Measurements from ENCODE around the gene PRL.

The PRL gene

DNA sequence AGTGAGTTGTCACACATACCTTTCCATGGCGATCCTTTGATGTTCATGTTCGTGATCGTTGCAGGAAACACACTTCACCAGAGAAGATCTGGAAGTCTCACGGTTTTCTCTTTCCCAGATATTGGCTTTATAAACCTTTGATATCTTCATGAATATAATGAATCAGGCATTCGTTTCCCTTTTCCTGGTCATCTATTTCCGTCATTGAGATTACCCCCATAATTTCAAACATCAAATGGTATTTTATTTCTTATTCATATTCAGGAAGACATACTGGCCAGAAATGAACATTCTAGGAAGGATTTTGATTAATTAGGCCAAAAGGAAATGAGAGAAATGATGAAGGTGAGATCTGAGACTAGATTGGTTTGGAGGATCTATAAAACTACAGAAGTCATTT, at the start of gene PRL:
PRL (minus strand) TSS at position 101 of the 400 bp plus-strand sequence; CDS start at position 47, 54 bp downstream.
- no peak for DNase-seq (ENCODE audit: low read depth, low spot score)

DNA sequence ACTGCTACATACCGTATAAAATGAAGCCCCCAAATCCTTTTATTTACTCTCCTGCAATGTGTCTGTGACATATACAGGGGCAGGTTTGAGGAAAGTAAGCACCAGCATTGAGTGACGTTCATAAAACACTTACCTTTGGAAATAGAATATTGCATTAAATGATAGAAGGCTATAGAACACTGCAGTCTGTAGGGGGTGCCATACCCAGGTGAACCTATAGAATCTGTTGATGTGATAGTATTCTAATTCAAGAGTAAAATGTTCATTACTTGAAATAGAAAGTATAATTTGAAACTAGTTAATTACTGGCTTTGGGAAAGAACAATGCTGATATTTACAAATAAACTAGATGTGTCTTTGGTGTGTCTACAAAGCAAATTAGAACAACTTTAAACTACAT, 47.0 kb upstream of the PRL start:
- no peak for DNase-seq (ENCODE audit: low read depth, low spot score)

DNA sequence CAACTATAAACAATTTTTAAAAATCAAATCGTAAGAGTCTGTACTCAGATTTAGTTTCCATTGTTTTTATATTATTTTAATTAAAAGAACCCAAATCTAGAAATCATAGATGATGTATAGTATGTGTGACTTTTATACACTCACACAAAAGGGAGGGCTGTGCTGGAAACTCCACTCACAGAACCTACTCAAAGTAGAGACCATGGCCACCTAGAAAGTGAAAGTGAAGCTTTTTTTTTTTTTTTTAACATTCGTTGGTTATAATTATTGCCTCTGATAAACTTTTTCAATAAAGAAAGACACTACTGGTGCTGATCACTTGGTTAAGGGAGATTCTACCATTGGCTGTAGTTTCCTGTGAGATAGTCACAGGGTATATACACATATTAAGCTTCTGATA, 37.9 kb upstream of the PRL start:
- DNase-seq (ENCODE audit: low read depth, low spot score), result no peak

GRCh38 chr6:22333802-22334201, 37.0 kb upstream of the PRL start:
- no peak for DNase-seq (ENCODE audit: low read depth, low spot score)

GRCh38 chr6:22332711-22333110, 35.9 kb upstream of the PRL start:
- peak; percentile 61 for DNase-seq (ENCODE audit: low read depth, low spot score)

DNA sequence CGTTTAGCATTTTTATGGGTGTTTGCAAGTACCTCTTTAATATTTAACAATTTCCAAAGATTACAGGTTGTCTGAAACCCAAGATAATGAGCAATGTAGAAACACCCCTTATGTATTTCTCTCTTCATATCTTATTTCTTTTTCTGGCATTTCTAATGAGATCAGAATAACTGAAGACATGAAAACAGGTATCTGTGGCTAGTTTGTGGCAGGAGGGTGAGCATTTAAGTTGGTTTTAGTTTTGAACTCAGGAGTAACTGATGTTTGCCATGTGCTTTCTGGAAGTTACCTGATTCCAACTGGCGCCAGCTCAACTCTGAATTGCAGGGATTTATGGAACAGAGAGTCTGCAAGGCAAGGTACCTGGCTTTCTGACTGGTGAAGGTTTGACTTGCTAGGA, 35.4 kb upstream of the PRL start:
- no peak for DNase-seq (ENCODE audit: low read depth, low spot score)

- no peak for DNase-seq (ENCODE audit: low read depth, low spot score)
These were observed 34.1 kb upstream of the PRL start for GRCh38 chr6:22330941-22331340.

GRCh38 chr6:22328474-22328873, 31.6 kb upstream of the PRL start:
- DNase-seq (ENCODE audit: low read depth, low spot score), result no peak

DNA sequence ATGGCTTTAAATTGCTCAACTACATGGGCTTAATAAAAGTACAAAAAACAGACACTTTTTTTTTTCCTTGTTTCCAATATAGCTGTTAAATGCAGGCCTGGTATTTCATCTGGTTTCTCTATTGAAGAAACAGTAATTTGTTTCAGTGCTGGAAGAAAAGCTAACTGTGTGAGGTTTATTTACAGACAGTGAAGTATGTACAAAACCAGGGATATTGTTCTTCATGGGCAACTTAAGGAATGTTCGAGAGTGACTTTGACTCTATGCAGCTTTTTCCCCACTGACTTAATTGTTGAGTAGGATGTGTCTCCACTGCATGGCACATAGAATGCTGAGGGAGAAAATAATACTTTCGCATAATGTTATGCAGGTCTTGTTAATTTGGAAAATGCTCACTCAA, 31.0 kb upstream of the PRL start:
- DNase-seq (ENCODE audit: low read depth, low spot score), result peak; percentile 34

GRCh38 chr6:22326500-22326899, 29.7 kb upstream of the PRL start:
- DNase-seq (ENCODE audit: low read depth, low spot score), result no peak

DNA sequence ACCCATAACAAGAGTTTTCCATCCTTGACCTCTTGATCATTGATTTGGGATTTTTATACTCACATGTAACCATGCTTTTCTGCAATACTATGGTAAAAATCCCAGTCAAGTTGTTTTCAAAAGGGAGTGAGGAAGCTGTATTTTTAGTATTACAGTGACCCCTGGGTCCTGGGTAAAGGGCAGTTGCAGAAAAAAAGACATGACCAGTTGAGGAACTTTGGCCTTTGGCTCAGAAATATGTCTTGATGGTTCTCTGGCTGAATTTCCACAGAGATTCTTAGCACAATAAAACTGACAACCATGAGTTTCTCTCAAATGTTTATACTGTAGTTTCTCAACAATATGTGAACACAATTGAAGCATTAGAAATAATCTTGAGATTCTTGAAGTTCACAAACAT, 28.6 kb upstream of the PRL start:
- DNase-seq (ENCODE audit: low read depth, low spot score), result no peak

- no peak for DNase-seq (ENCODE audit: low read depth, low spot score)
These were observed 27.0 kb upstream of the PRL start for GRCh38 chr6:22323848-22324247.

DNA sequence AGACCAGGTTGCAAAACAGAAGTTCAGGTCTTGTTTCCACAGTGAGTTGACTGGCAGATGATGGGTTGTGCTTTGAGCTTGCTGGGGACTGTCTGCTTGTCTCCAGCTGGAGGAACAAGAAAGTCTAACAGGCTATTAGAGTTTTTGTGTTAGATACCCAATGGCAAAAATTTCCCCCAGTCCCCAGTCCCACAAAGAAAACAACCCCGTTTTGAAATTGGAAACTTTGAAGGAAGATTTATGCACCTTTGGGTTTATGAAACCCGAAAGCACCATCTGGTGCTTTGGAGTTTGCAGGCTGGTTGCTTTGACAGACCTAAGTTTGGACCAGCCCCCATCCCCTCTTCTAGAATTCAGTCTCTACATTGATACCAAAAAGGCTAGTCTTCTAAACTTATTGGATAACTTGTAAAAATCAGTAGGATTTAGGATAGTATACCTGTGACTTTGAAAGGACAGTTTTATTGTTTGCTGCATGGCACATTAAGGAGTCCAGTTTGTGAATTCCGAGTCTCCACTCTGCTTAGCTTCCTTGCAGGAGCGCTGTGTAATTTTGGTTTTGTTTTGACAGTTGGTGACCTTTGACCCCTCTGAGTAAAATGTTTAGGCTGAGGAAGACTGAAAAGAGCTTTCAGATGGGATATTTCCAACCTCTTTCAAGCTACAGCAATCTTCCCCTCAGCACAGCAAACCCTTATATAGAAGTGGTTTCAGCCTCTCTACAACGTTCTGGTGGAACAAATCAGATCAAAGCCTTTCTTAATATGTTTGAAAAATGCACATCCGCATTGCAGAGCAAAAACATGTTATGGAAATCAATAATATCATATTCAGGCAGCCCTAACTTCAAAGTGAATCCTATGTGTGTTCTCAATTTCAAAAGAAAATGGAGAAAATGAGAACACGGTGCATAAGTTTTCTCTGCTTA, 25.5 kb upstream of the PRL start:
- DNase-seq (ENCODE audit: low read depth, low spot score), result no peak

DNA sequence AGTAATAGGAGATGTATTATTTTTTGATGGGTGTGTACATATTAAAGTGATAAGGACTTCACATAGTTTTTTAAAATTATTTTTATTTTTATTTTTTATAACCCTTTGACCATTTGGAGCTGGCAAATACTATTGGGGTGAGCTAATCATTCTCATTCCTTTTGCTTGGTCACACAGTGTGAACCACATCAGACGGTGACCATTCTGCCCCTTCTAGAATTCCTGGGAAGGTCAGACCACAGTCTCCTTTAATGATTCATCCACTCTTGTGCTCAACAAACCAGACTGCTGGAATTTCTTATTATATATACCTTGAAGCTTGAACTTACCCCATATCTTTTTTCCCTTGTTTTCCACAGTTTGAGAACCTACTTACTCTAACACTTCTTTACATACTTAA, 23.9 kb upstream of the PRL start:
- peak; percentile 96 for DNase-seq (ENCODE audit: low read depth, low spot score)

DNA sequence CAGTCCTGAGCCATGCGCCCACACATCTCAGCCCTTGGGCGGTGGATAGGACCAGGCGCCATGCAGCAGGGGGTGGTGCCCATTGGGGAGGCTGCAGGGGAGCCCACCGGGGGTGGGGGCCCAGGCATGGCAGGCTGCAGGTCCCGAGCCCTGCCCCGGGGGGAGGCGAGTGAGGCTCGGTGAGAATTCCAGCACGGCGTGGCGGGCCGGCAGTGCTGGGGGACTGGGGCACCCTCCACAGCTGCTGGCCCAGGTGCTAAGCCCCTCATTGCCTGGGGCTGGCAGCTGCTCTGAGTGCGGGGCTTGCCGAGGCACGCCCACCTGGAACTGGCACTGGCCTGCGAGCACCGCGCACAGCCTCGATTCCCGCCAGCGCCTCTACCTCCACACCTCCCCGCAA, 21.6 kb upstream of the PRL start:
- no peak for DNase-seq (ENCODE audit: low read depth, low spot score)

- no peak for DNase-seq (ENCODE audit: low read depth, low spot score)
These were observed 17.0 kb upstream of the PRL start for GRCh38 chr6:22313796-22314195.

GRCh38 chr6:22308939-22309338, 12.1 kb upstream of the PRL start:
- no peak for DNase-seq (ENCODE audit: low read depth, low spot score)

DNA sequence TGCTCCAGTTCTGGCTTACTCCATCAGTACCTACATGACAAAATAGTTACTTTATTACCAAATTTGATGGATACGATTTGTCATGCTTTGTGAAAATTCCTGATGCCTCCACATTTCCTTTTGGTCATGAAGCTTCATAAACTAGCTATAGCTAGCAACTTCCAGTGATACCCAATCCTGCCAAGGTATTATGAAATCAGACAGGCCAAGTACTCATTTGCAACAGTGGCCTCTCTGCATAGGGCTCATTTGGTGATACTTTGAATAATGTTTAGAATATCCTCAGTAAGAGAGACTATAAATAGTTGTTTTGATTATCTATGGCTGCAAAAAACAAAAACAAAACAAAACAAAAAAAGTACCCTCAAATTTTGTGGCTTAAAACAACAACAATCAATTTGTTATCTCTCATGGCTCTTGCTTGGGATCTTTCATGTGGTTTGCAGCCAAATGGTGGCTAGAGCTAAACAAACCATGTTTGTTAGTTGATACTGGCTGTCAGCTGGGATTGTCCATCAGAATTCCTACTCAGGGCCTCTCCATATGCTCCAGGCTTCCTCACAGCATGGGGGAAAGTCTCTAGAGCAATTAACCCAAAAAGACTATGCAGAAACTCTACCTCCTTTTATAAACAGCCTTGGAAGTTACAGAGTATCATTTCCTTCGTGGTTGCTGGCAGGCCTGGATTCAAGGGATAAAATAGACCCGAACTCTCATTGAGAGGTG, 10.1 kb upstream of the PRL start:
- DNase-seq (ENCODE audit: low read depth, low spot score), result no peak

GRCh38 chr6:22302838-22303237, 6.0 kb upstream of the PRL start:
- DNase-seq (ENCODE audit: low read depth, low spot score), result no peak

- no peak for DNase-seq (ENCODE audit: low read depth, low spot score)
These were observed 3.6 kb upstream of the PRL start for GRCh38 chr6:22300273-22300998.

DNA sequence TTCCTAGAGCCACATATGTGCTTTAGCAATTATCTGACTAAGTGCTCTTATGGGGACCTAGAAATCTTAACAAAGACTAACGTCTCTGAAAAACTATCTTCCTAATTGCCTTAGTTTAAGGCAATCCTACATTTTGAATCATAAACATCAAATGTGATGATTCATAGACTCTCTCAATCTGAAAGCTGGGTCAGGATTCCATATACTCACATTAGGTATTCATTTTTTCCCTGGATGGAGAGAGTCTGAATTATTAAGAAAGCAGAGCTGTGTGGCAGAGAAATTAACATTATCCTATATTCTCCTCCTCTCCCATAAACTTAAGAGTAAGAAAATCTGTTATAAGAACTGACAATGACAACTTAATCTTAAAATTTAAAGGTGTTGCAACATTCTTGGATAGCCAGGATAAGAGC, 1.6 kb upstream of the PRL start:
- no peak for DNase-seq (ENCODE audit: low read depth, low spot score)

DNA sequence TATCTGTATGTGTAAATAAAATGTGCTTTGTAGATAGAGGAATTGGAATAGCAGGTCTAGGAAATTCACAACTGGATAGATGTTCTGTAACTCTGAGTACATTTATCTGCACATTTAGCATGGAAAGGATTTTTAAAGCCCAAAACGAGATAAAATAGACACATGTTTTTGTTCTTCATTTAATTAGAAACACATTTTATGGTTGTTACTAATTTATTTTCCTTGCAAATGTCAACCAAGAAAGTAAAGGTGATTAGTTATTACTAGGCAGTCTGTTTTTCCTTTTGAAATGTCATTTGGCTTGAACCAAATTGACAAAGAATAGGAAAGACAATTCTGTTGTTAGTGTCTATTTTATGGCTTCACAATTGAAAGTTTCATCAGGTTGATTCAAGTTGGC, 769 bp downstream of the PRL start:
- DNase-seq (ENCODE audit: low read depth, low spot score), result no peak
